ENCODE measurements around the gene KIAA0319L. TPM values are rescaled to one million over a fixed set of nuclear protein-coding genes. Genes with fewer than 3 reads are reported as not detected.

The KIAA0319L gene
- total RNA-seq, 2 donors from 2014 or later: 109 to 124 TPM

- Histone ChIP-seq H3K4me1 (replicated peaks) (peaks cover 7% of the 10 kb centered on the region), H3K9me3 (no peaks in the 10 kb centered on the region), H3K36me3 (no peaks in the 10 kb centered on the region), H3K27ac (no peak overlapping the region), H3K4me3 (no peak overlapping the region), H3K27me3 (replicated peaks; ENCODE audit: insufficient read depth) (no peaks in the 10 kb centered on the region)
- intact Hi-C loops (cut with DNase I): no loop called here
- TF ChIP-seq POLR2A (IDR thresholded peaks at IDR 0.05) (no peak), POLR2AphosphoS5 (IDR thresholded peaks at IDR 0.05) (no peak), CTCF (IDR thresholded peaks at IDR 0.05) (no peak)
- no peak for DNase-seq (ENCODE audit: low spot score)
Observed at GRCh38 chr1:35507947-35508346, 49.3 kb downstream of the KIAA0319L start.

- TF ChIP-seq POLR2AphosphoS5 (IDR thresholded peaks at IDR 0.05) (no peak), CTCF (IDR thresholded peaks at IDR 0.05) (no peak), POLR2A (IDR thresholded peaks at IDR 0.05) (no peak)
- H3K9me3 ChIP-seq: no peaks in the 10 kb centered on the region
- peaks cover 7% of the 10 kb centered on the region for H3K4me1 ChIP-seq (replicated peaks)
- H3K27me3 ChIP-seq (replicated peaks; ENCODE audit: insufficient read depth): no peaks in the 10 kb centered on the region
- intact Hi-C loops (cut with DNase I): no loop called here
- H3K36me3 ChIP-seq: no peaks in the 10 kb centered on the region
- DNase-seq (ENCODE audit: low spot score): no peak
- WGBS: 64% methylated on average over 3 of the region's 3 CpGs
- no peak overlapping the region for H3K27ac ChIP-seq
- H3K4me3 ChIP-seq: no peak overlapping the region
Observed at GRCh38 chr1:35506960-35507912, 50.0 kb downstream of the KIAA0319L start.

GRCh38 chr1:35505911-35506798 lies 51.0 kb downstream of the KIAA0319L start:
- 40% methylated on average over 4 of the region's 4 CpGs for WGBS
- Histone ChIP-seq H3K36me3 (no peaks in the 10 kb centered on the region), H3K27ac (no peak overlapping the region), H3K27me3 (replicated peaks; ENCODE audit: insufficient read depth) (no peaks in the 10 kb centered on the region), H3K4me1 (replicated peaks) (peaks cover 7% of the 10 kb centered on the region), H3K4me3 (no peak overlapping the region), H3K9me3 (no peaks in the 10 kb centered on the region)
- DNase-seq (ENCODE audit: low spot score): peak; percentile 72
- no peak for TF ChIP-seq POLR2A (IDR thresholded peaks at IDR 0.05)
- TF ChIP-seq POLR2AphosphoS5 (IDR thresholded peaks at IDR 0.05): peak; percentile 75
- TF ChIP-seq CTCF (IDR thresholded peaks at IDR 0.05): no peak
- intact Hi-C loops (cut with DNase I): no loop called here

GRCh38 chr1:35502242-35502641 lies 55.0 kb downstream of the KIAA0319L start:
- peaks cover 7% of the 10 kb centered on the region for H3K4me1 ChIP-seq (replicated peaks)
- TF ChIP-seq POLR2AphosphoS5 (IDR thresholded peaks at IDR 0.05) (no peak), CTCF (IDR thresholded peaks at IDR 0.05) (no peak), POLR2A (IDR thresholded peaks at IDR 0.05) (no peak)
- DNase-seq (ENCODE audit: low spot score): no peak
- 92% methylated on average over 2 of the region's 2 CpGs for WGBS
- H3K4me3 ChIP-seq: no peak overlapping the region
- intact Hi-C loops (cut with DNase I): no loop called here
- H3K36me3 ChIP-seq: no peaks in the 10 kb centered on the region
- H3K27ac ChIP-seq: no peak overlapping the region
- no peaks in the 10 kb centered on the region for H3K9me3 ChIP-seq
- H3K27me3 ChIP-seq (replicated peaks; ENCODE audit: insufficient read depth): no peaks in the 10 kb centered on the region

All from prostate gland (tissue), 2 donors.